C4-2B (cell line): ENCODE measurements around the gene FAM180B.

ENCODE experiments used
- ZFX ChIP-seq: fragments of 450-650 bp; IDR thresholded peaks from 2 replicates; pipeline ENCODE4 v1.6.1; 2017
- TF ChIP-seq, protein P1 (sequence below): fragments of 450-650 bp; conservative IDR thresholded peaks from 2 replicates; pipeline ENCODE4 v1.5.1; 2017; ENCODE audit warnings: mild to moderate bottlenecking

- TF ChIP-seq, protein P1, sequence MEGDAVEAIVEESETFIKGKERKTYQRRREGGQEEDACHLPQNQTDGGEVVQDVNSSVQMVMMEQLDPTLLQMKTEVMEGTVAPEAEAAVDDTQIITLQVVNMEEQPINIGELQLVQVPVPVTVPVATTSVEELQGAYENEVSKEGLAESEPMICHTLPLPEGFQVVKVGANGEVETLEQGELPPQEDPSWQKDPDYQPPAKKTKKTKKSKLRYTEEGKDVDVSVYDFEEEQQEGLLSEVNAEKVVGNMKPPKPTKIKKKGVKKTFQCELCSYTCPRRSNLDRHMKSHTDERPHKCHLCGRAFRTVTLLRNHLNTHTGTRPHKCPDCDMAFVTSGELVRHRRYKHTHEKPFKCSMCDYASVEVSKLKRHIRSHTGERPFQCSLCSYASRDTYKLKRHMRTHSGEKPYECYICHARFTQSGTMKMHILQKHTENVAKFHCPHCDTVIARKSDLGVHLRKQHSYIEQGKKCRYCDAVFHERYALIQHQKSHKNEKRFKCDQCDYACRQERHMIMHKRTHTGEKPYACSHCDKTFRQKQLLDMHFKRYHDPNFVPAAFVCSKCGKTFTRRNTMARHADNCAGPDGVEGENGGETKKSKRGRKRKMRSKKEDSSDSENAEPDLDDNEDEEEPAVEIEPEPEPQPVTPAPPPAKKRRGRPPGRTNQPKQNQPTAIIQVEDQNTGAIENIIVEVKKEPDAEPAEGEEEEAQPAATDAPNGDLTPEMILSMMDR: no peak; the same call in 1 of the 2 replicates
- no peak for TF ChIP-seq ZFX
Observed at GRCh38 chr11:47617417-47617809, 30.9 kb downstream of the FAM180B start.
